DND-41 (cell line): ENCODE measurements around the gene TIGD1.

ENCODE experiments used
- ATAC-seq: fragments of 200-7000 bp; cut with Tn5 transposase; 3 replicates; pipeline ENCODE4 v1.9.1; 2021; ENCODE audit warnings: low read depth; ENCODE audit not compliant: insufficient read depth
- DNase-seq: peaks from one replicate; pipeline ENCODE4 v3.0.0-alpha.2; 2020
- H2AFZ ChIP-seq: 2 replicates; pipeline ENCODE4 v1.6.0; 2012; ENCODE audit warnings: low read depth, low read length
- H3K27ac ChIP-seq: 2 replicates; pipeline ENCODE4 v1.5.1; 2012; ENCODE audit warnings: low read length, inconsistent platforms
- H3K27me3 ChIP-seq: fragments of 200-600 bp; sonication (generic); 2 replicates; pipeline ENCODE4 v1.6.0; 2012; ENCODE audit warnings: low read length, mild to moderate bottlenecking, inconsistent platforms; ENCODE audit not compliant: insufficient read depth, poor library complexity
- H3K36me3 ChIP-seq: 2 replicates; pipeline ENCODE4 v1.5.1; 2012; ENCODE audit warnings: low read length, inconsistent platforms; ENCODE audit not compliant: insufficient read depth
- H3K4me1 ChIP-seq: 2 replicates; pipeline ENCODE4 v1.5.1; 2012; ENCODE audit warnings: mild to moderate bottlenecking, low read length; ENCODE audit not compliant: insufficient read depth
- H3K4me2 ChIP-seq: 2 replicates; pipeline ENCODE4 v1.6.0; 2012; ENCODE audit warnings: mild to moderate bottlenecking, moderate library complexity, low read length, inconsistent platforms; ENCODE audit not compliant: insufficient read depth
- H3K4me3 ChIP-seq, 2 experiments: fragments of 200-600 bp in 1 of 2; shearing (Covaris generic) in 1 of 2; 2 replicates each; pipeline ENCODE4 v1.5.1; 2012 to 2016; ENCODE audit warnings: inconsistent platforms in 2 of 2, low read length in 2 of 2, mild to moderate bottlenecking in 2 of 2, low read depth in 1 of 2, moderate library complexity in 1 of 2
- H3K79me2 ChIP-seq: 2 replicates; pipeline ENCODE4 v1.6.0; 2012; ENCODE audit warnings: low read length, inconsistent platforms; ENCODE audit not compliant: insufficient read depth
- H3K9ac ChIP-seq: 2 replicates; pipeline ENCODE4 v1.6.0; 2012; ENCODE audit warnings: low read depth, mild to moderate bottlenecking, inconsistent platforms, low read length, moderate library complexity
- H3K9me3 ChIP-seq: 2 replicates; pipeline ENCODE4 v1.5.1; 2012; ENCODE audit warnings: low read length, moderate library complexity, mild to moderate bottlenecking, inconsistent platforms; ENCODE audit not compliant: insufficient read depth, severe bottlenecking
- H4K20me1 ChIP-seq: 2 replicates; pipeline ENCODE4 v1.6.0; 2012; ENCODE audit warnings: low read length; ENCODE audit not compliant: insufficient read depth
- CTCF ChIP-seq: IDR thresholded peaks from 2 replicates; pipeline ENCODE4 v1.5.1; 2012; ENCODE audit warnings: borderline replicate concordance, low read length, moderate library complexity, mild to moderate bottlenecking; ENCODE audit not compliant: poor library complexity, severe bottlenecking; ENCODE audit errors: extremely low read depth
- EZH2 ChIP-seq: IDR thresholded peaks from 3 replicates; pipeline ENCODE4 v1.6.1; 2012; ENCODE audit warnings: borderline replicate concordance, low read depth, mild to moderate bottlenecking, moderate library complexity, low read length, inconsistent platforms; ENCODE audit not compliant: severe bottlenecking

TIGD1 gene

GRCh38 chr2:232593982-232594381 is 43.6 kb upstream of the TIGD1 start:
- no peaks in the 10 kb centered on the region for H3K9me3 ChIP-seq
- no peaks in the 10 kb centered on the region for H3K36me3 ChIP-seq
- TF ChIP-seq CTCF (no peak), EZH2 (no peak)
- DNase-seq (no peak), ATAC-seq (no peak)
- no peak overlapping the region for H3K27ac ChIP-seq
- H3K27me3 ChIP-seq, result no peaks in the 10 kb centered on the region
- H3K9ac ChIP-seq, result no peak overlapping the region
- no peaks in the 10 kb centered on the region for H3K79me2 ChIP-seq
- no peaks in the 10 kb centered on the region for H4K20me1 ChIP-seq
- H3K4me2 ChIP-seq, result no peak overlapping the region
- H2AFZ ChIP-seq, result no peak overlapping the region
- H3K4me3 ChIP-seq, result no peak overlapping the region
- H3K4me1 ChIP-seq, result no peaks in the 10 kb centered on the region

GRCh38 chr2:232592772-232593395 is 42.5 kb upstream of the TIGD1 start:
- no peak overlapping the region for H3K9ac ChIP-seq
- no peak for ATAC-seq
- H4K20me1 ChIP-seq, result no peaks in the 10 kb centered on the region
- H3K27me3 ChIP-seq, result no peaks in the 10 kb centered on the region
- no peak overlapping the region for H2AFZ ChIP-seq
- no peaks in the 10 kb centered on the region for H3K9me3 ChIP-seq
- no peak for DNase-seq
- H3K27ac ChIP-seq, result no peak overlapping the region
- no peaks in the 10 kb centered on the region for H3K36me3 ChIP-seq
- TF ChIP-seq EZH2, result no peak
- TF ChIP-seq CTCF, result no peak
- no peak overlapping the region for H3K4me2 ChIP-seq
- H3K4me3 ChIP-seq, result no peak overlapping the region
- H3K4me1 ChIP-seq, result no peaks in the 10 kb centered on the region
- no peaks in the 10 kb centered on the region for H3K79me2 ChIP-seq

- Histone ChIP-seq H3K27ac (no peak overlapping the region), H3K79me2 (no peaks in the 10 kb centered on the region), H3K9ac (no peak overlapping the region), H3K4me1 (no peaks in the 10 kb centered on the region), H2AFZ (no peak overlapping the region), H3K4me2 (no peak overlapping the region), H3K27me3 (no peaks in the 10 kb centered on the region), H3K4me3 (no peak overlapping the region), H4K20me1 (no peaks in the 10 kb centered on the region), H3K9me3 (no peaks in the 10 kb centered on the region), H3K36me3 (no peaks in the 10 kb centered on the region)
- no peak for ATAC-seq
- TF ChIP-seq EZH2 (no peak), CTCF (no peak)
- DNase-seq, result no peak
These were observed 38.6 kb upstream of the TIGD1 start for GRCh38 chr2:232588680-232589585.
